ENCODE data around the gene MANF.
A peak's percentile ranks its signal among the peaks of the same experiment; 100 is the strongest.
"Not testable (repeated sequence)": the region's sequence is repeated elsewhere in the genome, so short reads cannot be mapped to it uniquely, and the experiment has no call there.

The MANF gene

DNA sequence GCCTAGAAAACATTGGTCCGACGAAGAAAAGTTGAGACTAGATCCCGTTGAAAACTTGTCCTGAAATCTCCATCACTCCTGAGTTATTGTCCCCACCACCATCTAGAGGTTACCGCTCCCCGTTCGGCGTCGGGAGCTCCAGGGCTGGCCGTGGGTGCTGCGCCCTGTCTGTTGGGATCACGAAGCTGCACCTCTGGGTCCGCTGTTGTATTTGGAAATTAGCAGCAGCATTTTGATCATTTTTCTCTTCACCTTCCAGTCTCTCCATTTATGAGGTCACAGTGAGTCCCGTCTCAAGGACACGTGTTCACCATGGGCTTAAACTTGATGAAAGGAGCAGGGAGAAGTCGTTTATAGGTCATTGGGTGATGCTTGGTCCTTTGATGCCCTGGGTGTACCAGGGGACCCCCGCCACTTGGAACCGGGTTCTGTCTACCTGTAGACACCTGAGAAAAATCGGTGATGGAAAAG lies 565 bp downstream of the MANF start:
- peaks cover 33% of the 10 kb centered on the region for H3K4me1 ChIP-seq (ENCODE audit: insufficient read depth, low read length)

DNA sequence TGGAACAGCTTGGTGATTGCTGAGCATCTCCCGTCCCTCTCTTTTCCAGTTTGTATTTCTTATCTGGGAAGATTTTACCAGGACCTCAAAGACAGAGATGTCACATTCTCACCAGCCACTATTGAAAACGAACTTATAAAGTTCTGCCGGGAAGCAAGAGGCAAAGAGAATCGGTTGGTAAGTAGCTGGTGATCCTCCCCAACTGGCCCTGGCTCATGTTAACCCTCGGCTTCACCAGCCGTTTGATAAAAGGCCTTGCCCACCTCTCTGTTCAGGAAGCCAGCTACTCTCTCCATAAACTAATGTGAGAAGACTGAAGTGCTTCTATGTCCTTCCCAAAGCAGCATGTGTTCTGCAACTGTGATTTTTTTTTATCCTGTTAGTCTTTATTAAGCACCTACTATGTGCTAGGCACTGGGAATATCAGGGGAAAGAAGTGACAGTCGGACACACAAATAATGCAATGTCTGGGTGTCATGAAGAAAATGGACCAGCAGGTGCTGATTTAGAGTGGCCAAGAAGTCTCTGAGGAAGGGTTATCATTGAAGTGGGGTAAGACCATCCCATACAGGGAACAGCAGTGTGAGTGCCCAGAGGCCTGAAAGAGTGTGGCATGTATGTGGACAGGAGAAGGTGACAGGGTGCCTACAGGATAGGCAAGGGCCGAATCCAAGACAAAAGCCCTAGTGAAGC lies 1.2 kb downstream of the MANF start:
- Histone ChIP-seq H3K27ac (ENCODE audit: low read depth, low read length) (peak overlapping the region; percentile 40), H3K9ac (ENCODE audit: low read length) (peak overlapping the region; percentile 41), H3K4me1 (ENCODE audit: insufficient read depth, low read length) (peaks cover 35% of the 10 kb centered on the region), H3K27me3 (ENCODE audit: control insufficient read depth in 1 of 2, insufficient read depth in 2 of 2, low read length in 2 of 2) (no peaks in the 10 kb centered on the region), H3K9me3 (ENCODE audit: low read length) (no peaks in the 10 kb centered on the region), H3K4me3 (ENCODE audit: low read depth in 1 of 2, low read length in 2 of 2) (peak overlapping the region; percentile 67 to 94), H3K36me3 (ENCODE audit: insufficient read depth, low read length) (peaks cover 21% of the 10 kb centered on the region)

More for the DNA sequence above, 565 bp downstream of the MANF start:
- Histone ChIP-seq H3K36me3 (ENCODE audit: insufficient read depth, low read length) (peaks cover 21% of the 10 kb centered on the region), H3K27me3 (ENCODE audit: control insufficient read depth in 1 of 2, insufficient read depth in 2 of 2, low read length in 2 of 2) (no peaks in the 10 kb centered on the region), H3K9ac (ENCODE audit: low read length) (peak overlapping the region; percentile 41), H3K4me3 (ENCODE audit: low read depth in 1 of 2, low read length in 2 of 2) (peak overlapping the region; percentile 67 to 94), H3K9me3 (ENCODE audit: low read length) (no peaks in the 10 kb centered on the region), H3K27ac (ENCODE audit: low read depth, low read length) (peak overlapping the region; percentile 40)

DNA sequence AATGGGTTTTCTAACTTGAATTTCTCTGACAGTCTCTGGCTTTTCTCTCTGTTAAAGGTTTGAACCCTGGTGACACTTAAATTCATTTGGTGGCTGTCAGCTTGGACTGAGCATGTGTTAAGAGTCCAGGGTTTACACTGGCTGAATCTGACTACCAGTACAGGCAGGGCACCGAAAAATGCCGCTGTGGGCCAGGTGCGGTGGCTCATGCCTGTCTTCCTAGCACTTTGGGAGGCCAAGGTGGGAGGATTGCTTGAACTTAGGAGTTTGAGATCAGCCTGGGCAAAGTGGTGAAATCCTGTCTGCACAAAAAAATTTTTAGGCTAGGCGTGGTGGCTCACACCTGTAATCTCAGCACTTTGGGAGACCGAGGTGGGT lies 1.8 kb downstream of the MANF start:
- Histone ChIP-seq H3K27ac (ENCODE audit: low read depth, low read length) (no peak overlapping the region), H3K4me1 (ENCODE audit: insufficient read depth, low read length) (peaks cover 35% of the 10 kb centered on the region), H3K9ac (ENCODE audit: low read length) (peak overlapping the region; percentile 41)

DNA sequence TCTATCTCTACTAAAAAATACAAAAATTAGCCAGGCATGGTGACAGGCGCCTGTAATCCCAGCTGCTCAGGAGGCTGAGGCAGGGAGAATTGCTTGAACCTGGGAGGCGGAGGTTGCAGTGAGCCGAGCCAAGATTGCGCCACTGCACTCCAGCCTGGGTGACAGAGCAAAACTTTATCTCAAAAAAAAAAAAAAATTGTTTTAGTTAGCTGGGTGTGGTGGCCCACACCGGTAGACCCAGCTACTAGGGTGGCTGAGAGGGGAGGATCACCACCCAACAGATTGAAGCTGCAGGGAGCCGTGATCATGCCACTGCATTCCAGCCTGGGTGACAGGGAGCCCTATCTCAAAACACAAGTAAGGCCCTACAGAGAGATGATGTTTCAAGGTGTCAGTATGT lies 2.2 kb downstream of the MANF start:
- H3K9ac ChIP-seq (ENCODE audit: low read length); H3K27ac ChIP-seq (ENCODE audit: low read depth, low read length); H3K4me3 ChIP-seq (ENCODE audit: low read depth in 1 of 2, low read length in 2 of 2); H3K9me3 ChIP-seq (ENCODE audit: low read length); H3K27me3 ChIP-seq (ENCODE audit: control insufficient read depth in 1 of 2, insufficient read depth in 2 of 2, low read length in 2 of 2): not testable (repeated sequence)
- Histone ChIP-seq H3K36me3 (ENCODE audit: insufficient read depth, low read length) (peaks cover 21% of the 10 kb centered on the region), H3K4me1 (ENCODE audit: insufficient read depth, low read length) (peaks cover 37% of the 10 kb centered on the region)

More for the DNA sequence above, 1.8 kb downstream of the MANF start:
- Histone ChIP-seq H3K9me3 (ENCODE audit: low read length) (no peaks in the 10 kb centered on the region), H3K4me3 (ENCODE audit: low read depth in 1 of 2, low read length in 2 of 2) (no peak overlapping the region), H3K27me3 (ENCODE audit: control insufficient read depth in 1 of 2, insufficient read depth in 2 of 2, low read length in 2 of 2) (no peaks in the 10 kb centered on the region), H3K36me3 (ENCODE audit: insufficient read depth, low read length) (peaks cover 21% of the 10 kb centered on the region)

DNA sequence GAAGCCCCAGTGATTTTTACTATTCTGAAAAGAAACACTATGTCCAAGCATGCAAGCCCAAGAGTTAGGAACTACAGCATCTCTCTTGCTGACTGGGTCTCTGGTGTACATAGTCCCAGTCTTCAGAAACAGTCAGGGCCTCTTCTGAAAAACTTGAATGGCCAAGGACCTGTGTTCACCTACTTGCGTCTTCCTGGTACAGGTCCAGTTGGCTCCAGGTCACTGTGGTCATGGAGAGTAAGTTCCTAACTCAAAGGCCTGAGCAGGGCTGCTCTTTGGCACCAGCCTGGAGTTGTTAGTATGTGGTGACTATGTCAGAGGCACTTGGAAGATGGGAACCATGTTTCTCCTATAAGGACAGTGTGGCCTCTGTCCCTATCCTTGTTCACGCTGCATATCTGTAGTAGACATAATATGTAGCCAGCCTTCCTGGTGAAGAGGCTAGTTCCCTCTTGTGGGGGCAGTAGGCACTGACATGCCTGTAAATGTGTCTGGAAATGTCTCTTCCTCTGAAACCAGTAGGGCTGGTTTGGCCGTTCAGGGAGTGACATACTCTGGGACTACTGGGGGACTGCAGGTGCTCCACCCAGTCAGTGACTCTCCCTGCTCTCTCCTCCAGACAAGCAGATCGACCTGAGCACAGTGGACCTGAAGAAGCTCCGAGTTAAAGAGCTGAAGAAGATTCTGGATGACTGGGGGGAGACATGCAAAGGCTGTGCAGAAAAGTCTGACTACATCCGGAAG lies 3.4 kb downstream of the MANF start:
- no peak overlapping the region for H3K9ac ChIP-seq (ENCODE audit: low read length)

DNA sequence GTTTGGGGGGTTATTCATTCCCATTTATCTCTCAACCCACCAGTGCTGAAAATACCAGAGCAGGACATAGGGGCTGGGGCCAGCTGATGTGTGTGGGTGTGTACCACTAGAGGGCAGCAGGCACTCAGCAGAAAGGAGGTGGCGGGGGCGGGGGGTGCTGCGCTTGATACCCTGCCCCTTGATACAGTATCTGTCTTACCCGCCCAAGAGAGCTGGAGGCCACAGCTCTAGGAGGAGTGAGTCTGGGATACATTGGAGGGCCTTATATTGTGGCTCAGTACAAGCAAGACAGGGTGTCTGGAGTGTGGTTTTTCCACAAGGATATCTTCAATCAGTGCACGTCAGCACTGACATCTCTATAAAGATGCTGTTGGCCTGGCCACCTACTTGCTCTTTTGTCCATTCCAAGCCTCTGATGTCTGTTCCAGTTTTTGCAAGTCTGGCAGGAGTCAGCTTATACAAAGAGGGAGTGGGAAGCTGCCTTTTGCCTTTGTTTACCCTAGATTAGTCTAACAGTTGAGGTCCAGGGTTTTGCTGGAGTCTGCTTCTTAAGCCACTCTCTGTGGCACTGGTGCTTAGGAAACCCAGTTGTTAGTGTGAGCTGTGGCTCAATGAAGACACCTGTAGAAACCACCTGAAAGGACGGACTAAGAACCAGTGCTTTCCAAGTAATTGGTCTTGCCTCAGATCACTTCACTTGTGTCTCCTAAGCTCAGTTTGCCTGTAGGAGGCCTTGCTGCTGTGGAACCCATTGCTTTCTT lies 4.5 kb downstream of the MANF start:
- Histone ChIP-seq H3K4me3 (ENCODE audit: low read depth in 1 of 2, low read length in 2 of 2) (no peak overlapping the region), H3K9me3 (ENCODE audit: low read length) (no peaks in the 10 kb centered on the region), H3K9ac (ENCODE audit: low read length) (no peak overlapping the region), H3K36me3 (ENCODE audit: insufficient read depth, low read length) (peaks cover 44% of the 10 kb centered on the region), H3K27ac (ENCODE audit: low read depth, low read length) (no peak overlapping the region), H3K4me1 (ENCODE audit: insufficient read depth, low read length) (peaks cover 52% of the 10 kb centered on the region), H3K27me3 (ENCODE audit: control insufficient read depth in 1 of 2, insufficient read depth in 2 of 2, low read length in 2 of 2) (no peaks in the 10 kb centered on the region)

More for the DNA sequence above, 3.4 kb downstream of the MANF start:
- H3K9me3 ChIP-seq (ENCODE audit: low read length), result no peaks in the 10 kb centered on the region
- H3K36me3 ChIP-seq (ENCODE audit: insufficient read depth, low read length), result peaks cover 32% of the 10 kb centered on the region
- no peak overlapping the region for H3K27ac ChIP-seq (ENCODE audit: low read depth, low read length)
- no peaks in the 10 kb centered on the region for H3K27me3 ChIP-seq (ENCODE audit: control insufficient read depth in 1 of 2, insufficient read depth in 2 of 2, low read length in 2 of 2)
- H3K4me3 ChIP-seq (ENCODE audit: low read depth in 1 of 2, low read length in 2 of 2), result no peak overlapping the region
- H3K4me1 ChIP-seq (ENCODE audit: insufficient read depth, low read length), result peaks cover 49% of the 10 kb centered on the region

DNA sequence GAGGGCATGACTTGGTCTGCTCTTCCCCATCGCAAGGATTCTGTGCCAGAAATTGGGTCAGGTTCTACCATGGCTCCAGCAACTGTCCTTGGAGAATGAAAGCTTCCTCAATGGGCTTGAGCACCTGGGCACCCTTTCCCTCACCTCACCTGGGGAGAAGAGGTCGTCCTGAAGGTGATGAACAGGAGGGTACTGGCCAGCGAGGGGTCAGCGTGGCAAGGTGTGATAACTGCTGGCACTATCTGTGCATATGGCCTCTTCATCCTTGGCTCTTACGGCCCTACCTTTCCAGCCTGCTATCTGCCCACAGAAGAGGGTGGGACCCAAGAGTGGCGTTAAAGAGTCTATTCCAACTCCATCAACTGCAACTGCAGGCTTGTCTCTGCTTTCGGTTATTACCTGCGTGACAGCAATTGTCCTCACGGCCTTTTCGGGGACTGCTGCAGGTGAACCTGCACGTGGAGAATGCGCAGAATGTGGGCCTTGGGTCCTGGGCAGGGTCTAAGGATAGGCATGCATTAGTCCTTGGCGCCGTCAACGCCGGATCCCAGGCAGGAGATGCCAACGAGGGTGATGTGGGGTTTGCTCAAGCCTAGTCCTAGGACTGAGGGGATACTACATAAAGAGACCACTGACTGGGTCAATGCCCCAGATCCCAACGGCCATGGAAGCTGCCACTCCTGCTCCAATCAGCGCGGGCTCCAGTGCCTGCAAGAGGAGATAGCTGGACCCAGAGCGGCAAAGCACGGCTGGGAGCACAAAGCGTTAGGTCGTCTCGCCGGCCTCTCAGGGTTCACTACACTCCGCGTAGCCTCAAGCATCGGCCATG lies 5.4 kb downstream of the MANF start:
- Histone ChIP-seq H3K9me3 (ENCODE audit: low read length) (no peaks in the 10 kb centered on the region), H3K4me3 (ENCODE audit: low read depth in 1 of 2, low read length in 2 of 2) (peak overlapping the region; percentile 49 to 75), H3K27me3 (ENCODE audit: control insufficient read depth in 1 of 2, insufficient read depth in 2 of 2, low read length in 2 of 2) (no peaks in the 10 kb centered on the region), H3K9ac (ENCODE audit: low read length) (peak overlapping the region; percentile 45), H3K27ac (ENCODE audit: low read depth, low read length) (peak overlapping the region; percentile 71), H3K4me1 (ENCODE audit: insufficient read depth, low read length) (peaks cover 56% of the 10 kb centered on the region), H3K36me3 (ENCODE audit: insufficient read depth, low read length) (peaks cover 52% of the 10 kb centered on the region)

DNA sequence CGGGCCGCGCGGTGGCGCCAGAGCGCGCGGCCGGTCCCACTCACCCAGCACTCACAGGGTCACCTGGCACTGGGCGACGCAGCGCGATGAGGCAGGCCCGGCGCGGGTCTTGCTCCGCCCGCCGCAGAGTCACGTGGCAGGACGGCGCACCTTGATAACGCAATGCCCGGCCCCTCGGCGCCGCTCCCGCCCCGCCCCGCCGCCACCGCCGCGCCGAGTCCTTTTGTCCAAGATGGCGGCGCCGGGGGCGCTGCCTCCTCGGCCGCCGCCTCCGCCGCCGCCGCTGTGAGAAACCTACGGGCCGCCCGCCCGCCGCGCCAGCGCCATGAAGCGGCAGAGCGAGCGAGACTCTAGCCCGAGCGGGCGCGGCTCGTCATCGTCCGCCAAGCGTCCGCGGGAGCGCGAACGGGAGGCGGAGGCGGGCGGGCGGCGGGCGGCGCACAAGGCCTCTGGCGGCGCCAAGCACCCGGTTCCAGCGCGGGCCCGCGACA lies 6.0 kb downstream of the MANF start, which contains the start of gene RBM15B:
Gene RBM15B, plus strand, starts transcription at position 211 of the 491 bp plus-strand sequence. Its CDS starts 115 bp downstream, at position 326.
- H3K36me3 ChIP-seq (ENCODE audit: insufficient read depth, low read length), result peaks cover 59% of the 10 kb centered on the region
- no peaks in the 10 kb centered on the region for H3K27me3 ChIP-seq (ENCODE audit: control insufficient read depth in 1 of 2, insufficient read depth in 2 of 2, low read length in 2 of 2)
- H3K9me3 ChIP-seq (ENCODE audit: low read length), result no peaks in the 10 kb centered on the region
- peak within 1 kb of the TSS; percentile 79 for H3K27ac ChIP-seq (ENCODE audit: low read depth, low read length)
- peak within 1 kb of the TSS; percentile 49 to 75 for H3K4me3 ChIP-seq (ENCODE audit: low read depth in 1 of 2, low read length in 2 of 2)
- peaks cover 52% of the 10 kb centered on the region for H3K4me1 ChIP-seq (ENCODE audit: insufficient read depth, low read length)
- H3K9ac ChIP-seq (ENCODE audit: low read length), result peak within 1 kb of the TSS; percentile 45

DNA sequence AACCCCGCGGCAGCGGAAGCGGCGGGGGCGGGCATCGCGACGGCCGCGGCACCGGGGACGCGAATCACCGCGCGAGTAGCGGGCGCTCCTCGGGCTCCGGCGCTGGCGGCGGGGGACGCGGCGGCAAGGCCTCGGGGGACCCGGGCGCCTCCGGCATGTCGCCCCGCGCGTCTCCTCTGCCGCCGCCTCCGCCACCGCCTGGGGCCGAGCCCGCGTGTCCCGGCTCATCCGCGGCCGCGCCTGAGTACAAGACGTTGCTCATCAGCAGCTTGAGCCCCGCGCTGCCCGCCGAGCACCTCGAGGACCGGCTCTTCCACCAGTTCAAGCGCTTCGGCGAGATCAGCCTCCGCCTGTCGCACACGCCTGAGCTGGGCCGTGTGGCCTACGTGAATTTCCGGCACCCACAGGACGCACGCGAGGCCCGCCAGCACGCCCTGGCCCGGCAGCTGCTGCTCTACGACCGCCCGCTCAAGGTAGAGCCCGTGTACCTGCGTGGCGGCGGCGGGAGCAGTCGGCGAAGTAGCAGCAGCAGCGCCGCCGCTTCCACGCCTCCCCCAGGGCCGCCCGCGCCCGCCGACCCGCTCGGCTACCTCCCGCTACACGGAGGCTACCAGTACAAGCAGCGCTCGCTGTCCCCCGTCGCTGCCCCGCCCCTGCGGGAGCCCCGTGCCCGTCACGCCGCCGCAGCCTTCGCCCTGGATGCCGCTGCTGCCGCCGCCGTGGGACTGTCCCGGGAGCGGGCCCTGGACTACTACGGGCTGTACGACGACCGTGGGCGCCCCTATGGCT lies 6.7 kb downstream of the MANF start:
- Histone ChIP-seq H3K4me3 (ENCODE audit: low read depth in 1 of 2, low read length in 2 of 2) (peak overlapping the region; percentile 43 to 75), H3K27ac (ENCODE audit: low read depth, low read length) (peak overlapping the region; percentile 79), H3K36me3 (ENCODE audit: insufficient read depth, low read length) (peaks cover 65% of the 10 kb centered on the region), H3K4me1 (ENCODE audit: insufficient read depth, low read length) (peaks cover 45% of the 10 kb centered on the region), H3K9ac (ENCODE audit: low read length) (peak overlapping the region; percentile 3), H3K27me3 (ENCODE audit: control insufficient read depth in 1 of 2, insufficient read depth in 2 of 2, low read length in 2 of 2) (no peaks in the 10 kb centered on the region), H3K9me3 (ENCODE audit: low read length) (no peaks in the 10 kb centered on the region)

All from muscle layer of colon (tissue), 2 donors.